GM19328 (cell line): ENCODE results near the gene CAMTA1.

Experiments used
- ATAC-seq: cut with Tn5 transposase; IDR thresholded peaks from one replicate; pipeline ENCODE4 v1.9.1; 2021; ENCODE audit warnings: mild to moderate bottlenecking, moderate library complexity; ENCODE audit not compliant: unreplicated experiment

The CAMTA1 gene

GRCh38 chr1:7218210-7218832 is 433.1 kb downstream of the CAMTA1 start:
- no peak for ATAC-seq

GRCh38 chr1:7219031-7219430 is 433.8 kb downstream of the CAMTA1 start:
- no peak for ATAC-seq

- no peak for ATAC-seq
Observed at GRCh38 chr1:7220007-7220406, 434.8 kb downstream of the CAMTA1 start.

- ATAC-seq, result no peak
Observed at GRCh38 chr1:7220712-7221252, 435.5 kb downstream of the CAMTA1 start.

- no peak for ATAC-seq
Observed at GRCh38 chr1:7221826-7222694, 436.8 kb downstream of the CAMTA1 start.

DNA sequence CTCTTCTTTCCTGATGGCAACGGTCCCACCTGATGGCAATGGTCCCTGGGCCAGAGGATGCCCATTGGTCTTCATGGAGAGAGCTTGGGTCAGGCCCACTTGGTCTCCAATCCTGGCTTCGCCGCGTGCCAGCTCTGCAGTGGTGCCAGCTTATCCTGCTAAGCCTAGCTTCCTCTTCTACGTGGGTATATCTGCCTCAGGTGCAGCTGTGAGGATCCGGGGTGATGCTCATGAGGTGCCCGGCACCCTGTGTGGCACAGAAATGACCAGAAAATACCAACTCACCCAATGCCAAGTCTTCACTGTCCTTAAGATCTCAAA is 437.4 kb downstream of the CAMTA1 start:
- no peak for ATAC-seq

DNA sequence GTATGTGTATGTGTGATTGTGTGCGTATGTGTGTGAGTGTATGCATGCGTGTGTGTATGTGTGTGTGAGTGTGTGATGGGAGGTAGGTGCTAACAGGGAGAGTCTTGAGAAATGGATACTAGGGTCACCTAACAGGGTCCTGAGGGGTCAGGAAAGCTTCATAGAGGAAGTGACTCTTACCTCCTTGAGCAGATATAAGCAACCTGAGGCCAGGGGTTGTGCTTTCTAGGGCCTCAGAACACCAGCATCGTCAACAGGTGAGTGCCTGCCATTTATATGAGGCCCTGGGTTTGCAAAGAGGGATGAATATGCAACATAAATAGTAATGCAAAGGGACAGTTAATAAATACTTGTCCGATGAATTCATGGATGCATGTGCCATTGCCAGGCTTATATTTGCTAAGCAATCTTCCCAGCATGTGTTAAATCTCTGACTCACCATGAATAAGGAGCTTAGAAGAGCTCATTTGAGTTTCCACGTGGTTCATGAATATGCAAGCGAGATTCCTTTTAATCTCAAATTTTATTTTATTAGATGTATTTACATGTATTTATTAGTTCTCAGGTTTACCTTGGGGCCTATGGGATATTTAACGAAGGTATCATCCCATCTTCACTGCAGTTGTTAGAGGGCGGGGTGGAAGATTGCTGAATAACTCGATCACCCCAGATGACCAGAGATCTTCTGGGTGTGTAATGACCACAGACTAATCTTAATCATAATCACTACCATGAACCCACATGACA is 438.3 kb downstream of the CAMTA1 start:
- ATAC-seq, result no peak

GRCh38 chr1:7224081-7224534 is 438.9 kb downstream of the CAMTA1 start:
- no peak for ATAC-seq

- no peak for ATAC-seq
Observed at GRCh38 chr1:7224644-7225043, 439.4 kb downstream of the CAMTA1 start.

DNA sequence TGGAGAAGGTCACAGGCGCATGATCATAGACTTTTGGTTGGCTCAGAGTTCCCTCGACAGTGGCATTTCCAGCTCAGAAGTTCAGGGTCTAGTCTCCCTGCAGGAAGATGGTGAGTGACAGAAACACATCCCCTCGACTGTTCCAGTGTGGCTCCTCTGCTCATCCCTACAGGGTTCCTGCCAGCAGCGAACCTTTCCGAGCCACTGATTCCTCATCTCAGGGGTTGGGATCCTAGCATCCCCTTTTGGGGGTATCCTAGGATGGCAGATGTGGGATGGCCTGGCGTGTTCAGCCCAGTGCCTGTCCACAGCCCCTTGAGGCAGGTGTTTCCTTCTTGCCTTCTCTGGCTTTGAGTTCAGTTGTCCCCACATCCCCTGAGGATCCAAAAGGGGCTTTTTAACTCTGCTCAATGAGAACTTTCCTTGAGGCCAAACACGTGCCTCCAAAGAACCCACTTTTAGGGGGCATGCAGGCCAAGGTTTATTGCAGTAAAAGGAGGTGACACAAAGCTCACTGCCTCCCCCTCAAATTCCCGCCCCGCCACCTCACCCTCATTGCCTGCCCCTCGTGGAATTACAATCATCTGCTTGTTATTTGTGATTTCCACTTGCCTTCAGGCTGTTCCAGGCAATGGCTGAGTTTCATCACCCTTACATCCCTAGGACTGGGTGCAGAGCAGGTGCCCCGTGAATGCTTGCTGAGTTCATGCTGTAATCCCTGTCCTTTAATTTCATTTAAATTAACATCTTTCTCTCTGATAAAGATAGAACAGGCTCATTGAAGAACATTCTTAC is 440.7 kb downstream of the CAMTA1 start:
- ATAC-seq, result no peak

DNA sequence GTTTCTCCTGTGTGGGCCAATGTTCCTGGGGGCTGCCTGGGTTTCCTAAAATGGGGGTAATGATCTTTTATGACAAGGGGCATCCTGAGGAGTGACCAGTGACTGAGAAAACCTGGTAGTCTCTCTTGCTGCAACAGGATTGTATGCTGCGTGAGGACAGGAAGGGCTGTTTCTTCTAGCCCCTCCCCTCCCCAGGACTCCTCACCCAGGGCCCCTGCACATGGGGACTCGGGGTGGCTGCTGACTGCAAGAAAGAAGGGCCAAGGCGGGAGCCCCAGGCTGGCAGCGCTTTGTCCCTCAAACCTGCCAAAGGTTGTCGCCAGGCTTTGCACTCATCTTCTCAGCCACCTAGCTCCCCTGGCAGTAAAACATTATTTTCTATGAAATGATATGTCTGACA is 442.4 kb downstream of the CAMTA1 start:
- ATAC-seq, result no peak

GRCh38 chr1:7228252-7228961 is 443.2 kb downstream of the CAMTA1 start:
- no peak for ATAC-seq

DNA sequence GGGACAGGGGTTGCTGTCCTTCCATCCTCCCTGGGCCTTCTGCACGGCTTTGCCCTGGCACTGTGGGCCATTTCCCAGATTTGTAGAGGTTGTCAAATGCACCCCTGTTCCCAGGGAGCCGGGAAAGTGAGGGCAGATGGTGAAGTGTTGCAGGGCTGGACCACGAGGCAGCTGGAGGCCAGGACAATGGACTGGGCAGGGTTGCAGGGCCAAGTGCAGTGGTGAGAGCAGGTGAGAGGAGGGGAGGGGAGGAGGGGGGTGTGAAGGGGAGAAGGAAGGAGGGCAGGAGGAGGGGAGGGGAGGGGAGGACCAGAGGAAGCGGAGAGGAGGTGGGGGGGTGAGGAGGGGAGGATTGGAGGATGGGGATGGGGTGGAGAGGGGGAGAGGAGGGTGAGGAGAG is 443.9 kb downstream of the CAMTA1 start:
- no peak for ATAC-seq

DNA sequence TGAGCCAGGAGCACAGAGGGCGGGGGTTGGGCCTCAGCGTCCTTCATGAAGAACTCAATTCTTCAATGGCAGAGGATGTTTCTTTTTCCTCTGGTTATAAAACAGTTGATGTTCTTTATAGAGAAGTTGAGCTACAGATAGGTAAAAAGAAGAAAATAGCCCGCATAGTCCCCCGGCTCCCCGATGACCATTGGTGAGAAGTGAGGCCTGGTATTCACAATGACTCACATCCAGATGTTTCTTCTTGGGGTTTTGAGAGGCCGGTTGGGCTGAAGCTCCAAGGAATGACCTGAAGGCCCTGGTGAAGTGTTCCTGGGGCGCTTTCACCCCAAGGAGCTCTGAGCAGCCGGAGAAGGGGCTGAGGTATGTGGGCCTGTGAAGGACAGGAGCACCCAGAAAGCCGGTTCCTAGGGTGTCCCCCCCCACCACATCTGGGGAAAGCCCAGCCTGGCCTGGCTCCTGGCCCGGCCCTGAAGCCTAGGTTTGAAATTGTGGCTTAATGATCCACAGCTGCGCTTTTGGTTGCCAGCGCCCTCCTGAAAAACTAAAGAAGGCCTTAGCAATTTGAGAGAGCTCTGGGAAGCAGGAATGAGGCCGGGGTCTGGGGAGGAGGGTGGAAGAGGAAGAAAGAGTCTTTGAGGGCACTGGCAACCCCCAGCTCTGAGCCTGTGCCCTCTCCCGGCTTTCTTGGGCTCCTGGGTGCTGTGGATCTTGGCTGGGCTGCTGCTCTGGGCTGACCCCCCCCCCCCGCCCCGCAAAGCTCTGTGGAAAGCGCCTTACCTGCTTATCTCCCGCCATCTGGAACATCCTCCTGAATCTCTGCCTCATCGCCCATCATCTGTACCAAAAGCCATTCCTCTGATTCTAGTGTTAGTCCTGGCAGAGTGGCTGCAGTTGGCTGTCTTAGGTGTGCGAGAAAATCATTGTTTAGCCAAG is 444.7 kb downstream of the CAMTA1 start:
- ATAC-seq, result no peak

GRCh38 chr1:7232441-7233236 is 447.4 kb downstream of the CAMTA1 start:
- ATAC-seq, result no peak

DNA sequence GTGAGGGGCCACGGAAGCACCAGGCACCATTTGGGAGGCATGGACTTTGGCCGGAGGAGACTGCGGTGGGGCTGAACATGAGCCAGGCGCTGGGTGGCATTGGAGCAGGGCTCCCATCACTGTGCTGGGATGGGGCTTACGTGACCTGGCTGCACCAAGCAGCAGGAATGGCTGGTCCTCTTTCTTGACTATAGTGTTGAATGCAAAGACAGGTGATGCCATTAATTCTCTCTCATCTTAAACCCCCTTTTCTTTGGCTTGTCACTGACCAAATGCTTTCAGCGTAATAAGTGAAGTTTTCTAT is 447.9 kb downstream of the CAMTA1 start:
- no peak for ATAC-seq

DNA sequence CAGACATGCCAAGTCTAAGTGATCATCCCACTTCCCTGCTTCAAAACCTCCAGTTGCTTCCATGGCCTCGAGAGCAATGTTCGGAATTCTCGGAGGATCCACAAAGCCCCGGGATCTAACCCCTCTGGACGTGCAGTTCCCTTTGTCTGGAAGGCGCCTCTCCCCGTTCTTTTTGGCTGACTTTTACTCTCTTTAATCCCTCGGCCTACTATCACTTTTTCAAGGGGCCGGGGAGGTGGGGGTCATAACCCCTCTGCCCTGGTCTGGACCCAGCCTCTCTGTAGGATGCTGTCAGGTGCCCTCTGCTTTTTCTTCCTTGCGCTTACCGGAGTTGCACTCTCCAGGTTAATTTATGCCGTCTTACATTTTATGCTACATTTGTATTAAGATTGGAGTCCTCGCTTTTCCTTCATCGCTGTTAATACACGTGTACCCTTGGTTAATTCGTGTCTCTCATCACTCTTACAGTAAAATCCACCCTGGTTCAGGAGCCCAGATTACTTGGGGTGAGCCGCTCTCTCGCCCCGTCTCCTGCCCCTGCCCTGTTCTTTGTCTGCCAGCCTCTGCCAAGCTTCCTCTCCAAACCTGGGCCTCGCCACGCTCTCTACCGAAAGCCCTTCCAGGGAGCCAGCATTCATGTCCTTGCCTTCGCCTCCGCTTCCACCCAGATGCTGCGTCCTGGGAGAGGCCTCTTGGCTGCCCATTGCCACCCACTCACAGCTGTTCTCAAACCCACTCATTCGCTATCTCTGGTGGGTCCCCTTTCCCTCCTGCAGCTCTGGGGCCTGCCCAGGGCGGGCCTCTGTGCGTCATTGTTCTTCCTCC is 448.6 kb downstream of the CAMTA1 start:
- ATAC-seq, result no peak

DNA sequence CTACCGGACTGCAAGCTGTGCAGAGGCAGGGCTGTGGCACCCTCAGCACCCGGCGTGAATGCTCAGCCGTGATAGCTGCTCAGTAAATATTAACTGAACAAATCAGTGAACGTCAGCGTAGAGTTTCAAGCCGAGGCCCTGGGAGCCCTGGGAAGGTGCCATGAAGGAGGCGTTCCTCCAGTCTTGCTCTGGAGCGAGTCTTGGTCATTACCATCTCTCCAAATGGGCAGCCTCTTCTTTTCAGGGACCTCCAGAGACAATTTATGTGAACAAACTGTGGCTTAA is 449.2 kb downstream of the CAMTA1 start:
- ATAC-seq, result no peak
